HG03135 (cell line): ENCODE measurements around the gene ADAMTS19.

ENCODE experiments used
- ATAC-seq: cut with Tn5 transposase; IDR thresholded peaks from one replicate; pipeline ENCODE4 v1.9.1; 2021; ENCODE audit warnings: mild to moderate bottlenecking, moderate library complexity; ENCODE audit not compliant: unreplicated experiment

Gene ADAMTS19

GRCh38 chr5:129760636-129761325 is 300.7 kb downstream of the ADAMTS19 start:
- ATAC-seq = no peak

- ATAC-seq = no peak
Measured at GRCh38 chr5:129763651-129764050, 303.6 kb downstream of the ADAMTS19 start.

GRCh38 chr5:129766798-129767197 is 306.7 kb downstream of the ADAMTS19 start:
- ATAC-seq = no peak

GRCh38 chr5:129767927-129768380 is 307.9 kb downstream of the ADAMTS19 start:
- ATAC-seq = peak; percentile 94

GRCh38 chr5:129768735-129769134 is 308.6 kb downstream of the ADAMTS19 start:
- ATAC-seq = no peak

- ATAC-seq = no peak
Measured at GRCh38 chr5:129770024-129770820, 310.1 kb downstream of the ADAMTS19 start.

GRCh38 chr5:129771058-129771838 is 311.1 kb downstream of the ADAMTS19 start:
- ATAC-seq = no peak

GRCh38 chr5:129773376-129773775 is 313.3 kb downstream of the ADAMTS19 start:
- no peak for ATAC-seq

- ATAC-seq = no peak
Measured at GRCh38 chr5:129781594-129781993, 321.5 kb downstream of the ADAMTS19 start.
